HG02970 (cell line): ENCODE results near the gene KSR2.

Experiments used
- ATAC-seq: cut with Tn5 transposase; IDR thresholded peaks from one replicate; pipeline ENCODE4 v1.9.1; 2021; ENCODE audit warnings: mild to moderate bottlenecking, moderate library complexity, moderate number of reproducible peaks; ENCODE audit not compliant: unreplicated experiment, low FRiP score

KSR2 gene

DNA sequence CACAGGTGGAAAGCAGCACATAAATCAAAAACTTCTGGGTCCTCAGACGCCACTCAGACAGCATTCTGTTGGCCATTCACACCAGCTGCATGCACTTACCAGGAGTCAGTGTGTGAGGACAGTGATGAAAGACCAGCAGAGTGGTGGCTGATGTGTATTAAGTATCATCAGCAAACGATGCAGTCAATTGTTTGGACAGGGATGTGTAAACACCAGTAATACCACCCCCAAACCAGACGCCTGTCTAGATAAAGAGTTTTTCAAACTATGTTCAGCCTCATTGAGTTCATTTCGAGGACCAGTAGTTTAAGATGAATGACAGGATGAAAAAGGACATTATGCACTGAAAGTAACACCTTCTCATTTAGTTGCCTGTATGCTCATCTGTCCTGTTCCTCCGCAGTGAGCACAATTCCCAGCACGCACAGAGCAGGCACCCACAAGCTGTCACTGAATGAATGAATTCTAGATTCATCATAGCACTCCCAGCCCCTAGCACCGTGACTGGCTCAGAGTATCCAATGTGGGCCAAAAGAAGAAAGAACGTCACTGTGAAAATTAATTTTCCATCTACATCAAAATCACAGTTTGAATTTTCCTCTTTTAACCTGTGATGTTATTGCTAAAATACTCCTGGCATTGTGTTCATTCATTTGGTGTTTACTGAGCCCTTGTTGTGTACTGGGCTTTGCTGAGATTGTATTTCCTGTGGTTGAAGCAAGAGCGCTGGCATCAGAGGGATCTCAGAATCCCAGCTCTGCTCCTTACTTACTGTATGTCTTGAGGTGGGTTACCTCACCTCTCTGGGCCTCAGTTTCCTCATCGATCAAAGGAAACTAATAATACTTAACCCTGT is 482.6 kb downstream of the KSR2 start:
- ATAC-seq, result no peak

DNA sequence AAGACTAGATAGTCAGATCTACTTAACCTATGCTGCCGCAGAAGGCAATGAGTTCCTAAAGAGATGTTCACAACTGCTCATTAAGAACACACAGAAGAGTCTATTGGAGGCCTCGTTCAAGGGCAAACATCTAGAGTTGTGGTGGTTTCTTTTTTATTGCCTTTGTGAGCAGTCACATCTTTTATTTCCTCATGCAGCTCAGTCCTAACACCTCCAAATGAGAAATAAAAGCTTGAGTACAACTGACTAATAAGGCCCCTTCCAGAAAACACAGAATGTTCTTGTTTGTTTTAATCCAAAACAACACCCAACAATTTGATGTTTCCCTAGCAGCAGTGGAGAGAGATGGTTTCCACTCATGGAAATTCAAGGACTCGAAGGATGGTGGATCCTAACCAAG is 483.9 kb downstream of the KSR2 start:
- ATAC-seq, result no peak

DNA sequence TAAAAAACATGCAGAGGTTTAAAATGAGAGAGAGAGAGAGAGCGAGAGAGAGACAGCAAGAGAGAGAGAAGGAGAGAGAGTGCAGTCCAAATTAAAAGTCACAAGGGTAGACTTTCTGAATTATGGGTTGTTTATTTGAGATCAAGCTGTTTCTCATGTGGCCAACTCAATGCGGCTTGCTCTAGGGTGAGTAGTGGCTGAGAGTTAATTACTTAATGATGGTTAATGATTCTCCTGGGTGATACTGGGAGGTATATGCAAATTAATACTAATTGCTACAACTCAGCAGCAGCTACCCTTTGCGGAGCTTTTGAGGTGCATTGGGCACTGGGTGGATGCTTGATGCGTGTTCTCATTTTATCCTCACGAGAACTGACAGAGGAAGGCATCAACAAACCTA is 485.3 kb downstream of the KSR2 start:
- ATAC-seq, result no peak

DNA sequence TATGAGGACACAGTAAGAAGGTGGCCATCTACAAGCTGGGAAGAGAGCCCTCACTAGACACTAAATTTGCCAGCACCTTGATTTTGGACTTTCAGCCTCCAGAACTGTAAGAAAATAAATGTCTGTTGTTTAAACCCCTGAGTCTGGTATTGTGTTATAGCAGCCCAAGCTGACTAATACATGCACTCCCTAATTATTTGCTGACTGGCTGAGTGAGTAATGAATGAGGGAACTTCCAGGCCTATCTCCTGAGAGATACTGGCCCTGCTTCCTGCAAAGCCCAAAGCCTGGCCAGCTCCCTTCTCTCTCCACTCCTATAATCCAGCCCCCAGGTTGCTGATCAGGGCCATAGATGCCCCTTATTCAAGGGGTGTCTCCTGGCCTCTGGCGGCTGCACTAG is 487.3 kb downstream of the KSR2 start:
- ATAC-seq, result no peak

DNA sequence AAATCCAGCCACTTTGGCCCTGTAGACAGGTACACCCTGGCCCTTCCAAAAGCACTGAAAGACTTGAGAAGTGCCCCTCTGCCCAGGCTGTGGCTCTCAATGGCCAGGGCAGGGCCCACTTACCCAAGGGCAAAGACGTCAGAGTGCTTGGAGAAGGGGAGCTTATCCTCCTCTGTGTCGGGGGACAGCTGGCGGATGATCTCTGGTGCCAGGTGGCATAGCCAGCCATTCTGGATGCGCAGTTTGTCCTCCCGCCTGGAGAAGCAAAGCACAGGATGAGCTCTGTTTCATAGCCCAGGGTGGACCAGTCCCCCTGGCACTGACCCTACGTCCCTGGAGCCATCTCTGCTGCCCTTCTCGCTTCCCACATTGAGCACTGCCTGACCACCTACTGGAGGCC is 492.4 kb downstream of the KSR2 start:
- ATAC-seq, result no peak

DNA sequence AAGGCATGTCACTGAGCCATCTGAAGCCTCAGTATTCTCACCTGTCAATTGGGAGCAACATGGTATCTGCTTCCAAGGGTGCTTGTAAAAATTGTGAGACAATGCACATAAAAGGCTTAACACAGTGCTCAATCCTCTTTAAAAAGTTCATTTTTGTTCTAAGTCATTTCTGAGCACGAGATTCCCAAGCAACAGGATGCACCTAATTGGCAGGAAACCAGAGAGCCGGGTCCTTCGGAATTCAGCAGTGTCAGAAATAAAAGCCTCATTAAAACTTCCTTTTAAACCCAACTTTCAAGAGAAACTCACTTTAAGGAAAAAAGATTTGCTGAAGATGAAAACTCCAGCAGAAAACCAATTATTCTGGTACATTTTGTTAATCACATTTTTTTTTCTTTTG is 494.9 kb downstream of the KSR2 start:
- no peak for ATAC-seq

DNA sequence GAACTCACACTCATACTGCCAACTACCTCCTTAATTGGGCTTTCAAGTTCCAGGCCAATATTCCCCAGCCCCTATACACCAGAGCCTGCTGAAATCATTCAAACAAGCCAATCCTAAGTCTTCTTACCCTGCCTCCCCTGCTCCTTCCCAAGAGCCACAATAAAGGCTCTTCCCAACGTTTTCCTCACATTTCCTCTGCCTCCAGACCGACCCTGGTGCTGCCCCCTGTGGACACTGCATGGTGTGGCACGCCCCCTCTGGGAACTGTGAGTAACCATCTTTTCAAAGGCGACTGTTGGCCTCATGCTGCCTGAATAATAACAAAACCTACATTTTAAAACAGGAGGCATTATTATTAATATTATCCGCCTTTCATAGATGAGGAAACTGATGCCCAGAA is 495.8 kb downstream of the KSR2 start:
- ATAC-seq, result no peak

DNA sequence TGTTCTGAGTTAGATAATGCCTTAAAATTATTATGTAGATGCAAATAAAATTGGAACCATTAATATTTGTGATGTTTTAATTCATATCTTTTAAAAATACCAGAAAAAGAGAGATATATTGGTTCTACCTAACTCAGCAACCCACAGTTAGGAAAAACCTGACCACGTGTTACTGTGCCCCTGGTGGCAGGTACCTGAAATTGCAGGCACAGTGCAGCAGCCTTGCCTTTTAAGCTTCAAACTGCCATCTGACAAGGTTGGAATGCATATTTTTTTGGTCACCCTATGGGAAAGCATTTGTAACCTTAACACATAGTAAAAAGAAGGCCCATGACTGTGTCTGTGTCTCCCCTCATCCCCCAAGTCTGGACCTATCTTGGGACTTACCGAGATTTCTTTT is 498.0 kb downstream of the KSR2 start:
- no peak for ATAC-seq

DNA sequence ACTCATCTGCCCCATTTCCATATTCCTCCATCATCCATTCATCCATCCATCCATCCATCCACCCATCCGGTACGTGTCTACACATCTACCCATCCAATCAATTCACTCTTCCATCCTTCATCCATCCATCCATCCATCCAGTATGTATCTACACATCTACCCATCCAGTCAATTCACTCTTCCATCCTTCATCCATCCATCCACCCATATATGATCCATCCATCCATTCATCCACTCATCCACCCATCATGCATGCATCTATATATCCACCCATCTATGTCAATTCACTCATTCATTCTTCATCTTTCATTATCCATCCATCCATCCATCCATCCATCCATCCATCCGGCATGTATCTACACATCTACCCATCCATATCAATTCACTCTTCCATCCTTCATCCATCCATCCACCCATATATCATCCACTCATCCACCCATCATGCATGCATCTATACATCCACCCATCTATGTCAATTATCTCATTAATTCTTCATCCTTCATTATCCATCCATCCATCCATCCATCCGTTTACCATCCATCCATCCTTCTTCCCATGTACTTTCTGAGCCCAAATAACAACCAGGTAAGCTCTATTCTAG is 498.8 kb downstream of the KSR2 start:
- no peak for ATAC-seq

DNA sequence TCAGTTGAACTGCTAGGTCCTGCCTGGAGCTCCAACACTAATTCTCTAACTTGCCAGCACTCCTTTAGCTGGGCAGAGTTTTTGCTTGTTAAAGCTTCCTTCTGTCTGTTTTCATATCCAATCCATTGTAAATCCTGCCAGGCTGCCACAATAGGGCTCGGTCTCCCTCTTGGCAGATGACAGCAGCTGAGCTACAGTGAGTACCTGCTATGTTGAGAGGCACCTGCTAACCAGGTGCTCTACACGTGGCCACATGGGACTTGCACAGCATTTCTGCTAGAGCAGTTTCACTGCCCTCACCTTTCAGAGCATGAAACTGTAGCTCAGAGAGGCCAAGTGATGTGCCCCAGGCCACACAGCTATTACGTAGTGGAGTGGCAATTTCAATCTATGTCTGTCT is 500.8 kb downstream of the KSR2 start:
- no peak for ATAC-seq

DNA sequence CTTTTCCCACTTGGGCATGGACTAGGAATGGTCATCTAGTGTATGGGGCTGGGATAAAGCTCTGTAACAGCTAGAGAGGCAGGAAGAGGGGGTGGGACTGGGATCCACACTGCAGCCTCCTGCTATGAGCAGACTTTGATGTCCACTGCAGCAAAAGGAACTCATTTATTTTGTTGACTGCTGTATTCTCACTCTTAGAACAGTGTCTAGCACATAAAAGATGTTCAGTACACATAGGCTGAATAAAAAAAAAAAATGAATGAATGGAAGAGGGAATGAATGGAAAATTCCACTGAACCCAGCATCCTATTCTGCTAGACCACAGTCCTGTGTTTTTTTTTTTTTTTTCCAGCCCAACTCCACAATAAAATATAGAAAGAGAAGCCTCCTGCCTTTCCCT is 501.2 kb downstream of the KSR2 start:
- no peak for ATAC-seq

DNA sequence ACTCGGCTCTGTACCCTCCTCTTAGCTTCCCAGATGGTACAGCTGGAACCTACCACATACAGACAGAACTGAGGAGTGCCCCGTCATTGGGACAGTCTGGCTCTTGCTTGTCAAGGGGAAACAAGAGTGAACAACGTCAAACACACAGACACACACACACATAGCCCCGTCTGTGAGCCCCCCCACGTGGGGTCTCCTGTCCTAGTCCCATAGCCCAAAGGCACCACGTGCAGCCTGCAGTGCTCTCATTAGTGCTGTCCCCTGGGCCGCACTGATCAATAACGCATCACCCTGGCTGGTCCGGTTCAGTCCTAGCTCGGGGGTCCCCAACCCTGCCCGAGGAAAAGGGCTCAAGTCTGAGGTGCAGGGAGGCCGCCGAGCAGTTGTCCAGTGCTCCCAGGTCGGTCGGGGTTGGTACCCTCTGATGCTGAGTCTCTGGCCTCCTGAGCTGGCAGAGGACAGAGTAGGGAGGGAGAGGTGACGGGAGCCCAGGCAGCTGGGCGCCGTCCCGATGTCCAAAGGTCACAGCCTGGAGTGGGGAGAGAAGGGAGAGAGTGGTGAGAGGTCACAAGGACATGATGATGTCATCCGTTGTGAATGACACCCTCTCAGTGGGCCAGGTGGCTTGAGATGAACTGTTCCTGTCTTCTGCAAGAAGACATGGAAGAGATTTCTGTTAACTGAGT is 502.0 kb downstream of the KSR2 start:
- ATAC-seq, result no peak

DNA sequence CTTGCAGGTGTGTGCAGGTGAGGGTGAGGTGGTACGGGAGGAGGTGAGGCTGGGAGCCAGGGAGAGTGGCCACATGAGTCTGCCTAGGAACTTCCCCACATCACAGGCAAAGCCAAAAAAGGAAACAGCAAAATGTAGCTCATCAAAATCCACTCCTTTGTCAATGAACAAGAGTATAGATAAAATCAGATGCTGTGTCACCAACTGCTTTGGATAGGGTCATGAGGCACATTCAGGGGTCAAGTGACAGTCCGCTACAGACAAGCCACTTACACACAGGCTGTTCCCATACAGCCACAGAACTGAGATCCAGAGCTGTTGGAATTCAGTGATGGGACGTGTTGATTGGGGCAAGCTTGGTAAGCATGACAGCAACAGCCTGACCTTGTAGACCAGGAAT is 507.1 kb downstream of the KSR2 start:
- ATAC-seq, result no peak

DNA sequence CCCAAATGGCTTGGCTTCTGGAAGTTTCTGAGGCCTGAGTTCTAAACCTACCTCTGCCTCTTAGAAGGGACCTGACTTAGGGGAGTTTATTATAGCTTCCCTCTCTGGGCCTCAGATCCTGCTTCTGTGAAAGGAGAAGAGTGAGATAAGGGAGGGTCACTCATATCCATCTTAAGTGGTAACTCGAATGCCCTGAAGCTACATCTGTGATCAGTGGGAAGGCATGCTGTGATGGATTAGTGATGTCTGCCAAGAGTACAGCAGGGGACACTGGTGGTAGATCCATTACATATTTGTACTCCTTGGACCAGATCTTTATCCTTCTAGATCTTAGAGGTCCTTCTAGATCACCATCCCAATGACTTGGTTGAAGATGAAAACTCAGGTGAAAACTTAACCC is 509.6 kb downstream of the KSR2 start:
- ATAC-seq, result no peak

DNA sequence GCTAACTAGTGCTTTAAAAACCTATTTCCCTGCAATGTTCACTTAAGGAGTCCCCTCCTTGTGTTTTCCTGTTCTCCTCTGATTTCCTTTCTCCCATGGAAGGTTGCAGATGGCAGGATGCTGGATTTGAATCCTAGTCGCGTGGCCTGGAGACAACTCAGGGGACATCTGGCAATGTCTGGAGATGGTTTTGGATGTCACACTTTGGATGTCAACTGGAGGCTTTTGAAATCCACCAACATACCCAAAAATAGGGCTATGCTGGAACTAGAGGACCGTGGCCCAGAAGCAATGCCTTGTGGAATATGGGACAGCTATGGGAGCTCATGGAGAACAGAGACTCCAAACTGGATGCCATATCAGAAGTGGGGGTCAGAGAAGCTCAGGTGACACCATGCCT is 511.6 kb downstream of the KSR2 start:
- no peak for ATAC-seq

DNA sequence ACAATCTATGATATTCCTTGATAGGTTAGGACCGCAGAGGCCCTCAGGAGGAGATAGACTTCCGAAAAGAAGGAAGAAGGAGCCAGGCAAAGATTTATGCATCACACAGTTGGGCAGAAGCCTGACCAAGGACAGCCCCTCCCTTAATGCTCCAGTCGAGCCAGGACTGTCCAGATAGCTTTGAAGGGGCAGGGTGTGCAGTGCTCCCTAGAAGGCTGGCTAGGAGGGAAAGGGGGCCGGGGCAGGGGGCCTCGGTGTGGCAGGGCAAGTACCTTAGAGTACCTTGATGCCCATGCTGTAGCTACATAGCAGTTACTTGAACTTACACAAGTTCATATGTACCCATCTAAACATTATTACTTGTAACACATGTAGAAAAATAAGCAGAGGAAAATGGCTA is 512.7 kb downstream of the KSR2 start:
- ATAC-seq, result no peak

DNA sequence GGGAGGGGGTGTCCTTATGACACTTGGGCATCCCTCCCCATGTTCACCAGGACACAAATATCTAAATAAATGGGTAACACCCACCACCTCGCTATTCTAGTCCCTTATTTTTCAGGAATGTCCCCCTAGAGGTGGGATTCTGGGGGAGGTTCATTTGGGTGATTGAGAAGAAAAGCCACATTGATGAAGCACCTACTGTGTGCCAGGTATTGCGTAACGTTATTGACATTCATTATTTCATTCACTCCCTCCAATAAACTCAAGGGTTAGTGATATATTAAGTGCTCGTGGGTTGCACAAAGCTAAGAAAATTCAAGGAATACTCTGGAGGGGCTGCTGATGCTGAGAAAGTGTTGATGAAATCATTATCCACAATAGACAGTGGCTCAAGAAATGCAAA is 514.8 kb downstream of the KSR2 start:
- ATAC-seq, result no peak

DNA sequence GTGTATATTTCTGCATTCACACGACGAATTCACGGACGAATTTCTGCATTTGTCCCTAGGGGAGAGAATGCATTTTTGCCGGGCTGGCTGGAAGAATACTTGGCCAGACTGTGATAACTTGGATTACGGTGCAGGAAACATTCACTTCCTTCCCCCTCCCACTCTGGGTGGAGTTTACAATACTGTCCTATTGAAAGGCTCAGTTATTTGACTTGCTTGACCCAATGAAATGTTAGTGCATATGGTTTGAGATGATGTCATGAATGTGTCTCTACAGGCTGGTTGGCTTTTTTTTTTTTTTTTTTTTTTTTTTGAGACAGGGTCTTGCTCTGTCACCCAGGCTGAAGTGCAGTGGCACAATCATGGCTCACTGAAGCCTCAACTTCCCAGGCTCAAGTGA is 516.7 kb downstream of the KSR2 start:
- ATAC-seq, result no peak

DNA sequence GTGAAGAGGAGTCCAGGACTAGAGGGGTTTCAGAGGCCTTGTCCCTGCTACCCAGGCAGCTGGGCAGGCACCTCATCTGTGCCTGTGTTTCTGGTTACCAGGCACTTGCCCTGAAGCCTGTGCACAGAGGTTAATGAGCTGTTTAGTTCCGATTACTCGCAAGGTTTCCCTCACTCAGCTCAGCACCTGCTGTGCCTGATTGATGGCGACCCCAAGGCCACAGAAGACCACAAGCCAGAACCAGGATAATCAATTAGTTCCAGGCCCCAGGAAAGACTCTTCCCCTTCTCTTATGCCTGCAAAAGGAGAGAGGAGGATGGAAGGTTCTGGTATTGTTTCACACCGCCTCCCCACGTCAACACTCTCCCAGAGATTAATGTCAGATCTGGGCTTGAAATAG is 518.6 kb downstream of the KSR2 start:
- no peak for ATAC-seq

DNA sequence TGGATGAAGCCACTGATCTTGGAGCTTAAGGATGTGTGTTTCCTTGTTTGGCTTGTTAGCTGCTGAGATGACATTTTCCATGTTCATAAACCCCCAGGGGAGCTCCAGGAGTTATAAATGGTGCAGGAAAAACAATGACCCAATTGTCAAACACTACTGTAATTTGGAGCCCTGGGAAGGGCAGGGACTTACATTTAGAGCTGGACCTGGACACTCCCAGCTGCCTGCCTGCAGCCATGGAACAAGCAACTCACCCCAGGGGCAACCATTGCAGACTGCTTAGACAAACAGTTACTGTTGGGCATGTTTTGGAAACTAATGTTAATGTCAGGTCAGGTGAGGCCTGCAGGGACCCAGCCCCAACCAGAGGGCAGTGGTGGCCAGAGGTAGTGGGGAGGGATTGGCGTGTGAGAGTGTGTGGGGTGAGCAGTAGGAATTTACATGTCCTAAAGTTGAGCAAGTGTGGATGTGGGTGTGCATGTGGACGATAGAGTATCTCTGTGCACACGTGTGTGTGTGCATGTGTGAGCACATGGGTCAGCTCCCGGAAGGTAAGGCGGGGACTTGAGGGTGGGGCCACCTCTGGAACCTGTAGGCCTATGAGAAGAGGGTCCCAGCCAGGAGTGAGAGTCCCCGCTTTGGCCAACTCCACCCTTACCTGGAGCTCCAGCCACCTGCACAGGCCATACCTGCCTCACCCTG is 521.0 kb downstream of the KSR2 start:
- ATAC-seq, result no peak

DNA sequence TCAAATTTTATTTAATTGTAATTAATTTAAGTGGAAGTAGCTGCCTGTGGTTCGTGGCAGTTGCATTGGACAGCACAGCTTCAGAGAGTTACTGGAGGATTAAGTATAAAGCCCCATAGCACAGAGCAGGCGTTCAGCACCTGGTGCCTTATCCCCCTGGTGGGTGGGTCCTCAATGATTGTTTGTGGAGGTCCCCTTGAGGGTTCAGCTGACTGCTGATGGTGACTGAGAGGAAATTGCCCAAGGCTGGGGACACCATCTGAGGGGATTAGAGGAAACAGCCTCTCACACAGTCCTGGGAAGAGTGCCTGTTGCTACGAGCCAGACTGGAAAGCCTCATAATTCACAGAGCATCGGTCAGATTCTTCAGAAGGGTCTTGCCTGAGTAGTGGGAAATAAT is 524.0 kb downstream of the KSR2 start:
- no peak for ATAC-seq
